HG02642 (cell line): ENCODE data around the gene LOXL3.
"Not testable (repeated sequence)": the region's sequence is repeated elsewhere in the genome, so short reads cannot be mapped to it uniquely, and the experiment has no call there.

Experiments used
- ATAC-seq: cut with Tn5 transposase; IDR thresholded peaks from one replicate; pipeline ENCODE4 v1.9.1; 2021; ENCODE audit warnings: mild to moderate bottlenecking; ENCODE audit not compliant: unreplicated experiment, poor library complexity

The LOXL3 gene

GRCh38 chr2:74573747-74574562 lies 20.2 kb upstream of the LOXL3 start:
- ATAC-seq: peak; percentile 47

GRCh38 chr2:74572178-74572925 lies 18.6 kb upstream of the LOXL3 start:
- ATAC-seq: no peak

GRCh38 chr2:74571058-74571457 lies 17.3 kb upstream of the LOXL3 start:
- peak; percentile 71 for ATAC-seq

GRCh38 chr2:74569686-74570085 lies 15.9 kb upstream of the LOXL3 start:
- ATAC-seq: no peak

- no peak for ATAC-seq
These were observed 14.1 kb upstream of the LOXL3 start for GRCh38 chr2:74567881-74568280.

- ATAC-seq: no peak
These were observed 13.0 kb upstream of the LOXL3 start for GRCh38 chr2:74566754-74567085.

- ATAC-seq: no peak
These were observed 12.5 kb upstream of the LOXL3 start for GRCh38 chr2:74566076-74566753.

- no peak for ATAC-seq
These were observed 10.5 kb upstream of the LOXL3 start for GRCh38 chr2:74564222-74564621.

- ATAC-seq: no peak
These were observed 8.5 kb upstream of the LOXL3 start for GRCh38 chr2:74562126-74562775.

- ATAC-seq: not testable (repeated sequence)
These were observed 7.3 kb upstream of the LOXL3 start for GRCh38 chr2:74561022-74561421.

- no peak for ATAC-seq
These were observed 6.8 kb upstream of the LOXL3 start for GRCh38 chr2:74560591-74560990.

- ATAC-seq: no peak
These were observed 6.2 kb upstream of the LOXL3 start for GRCh38 chr2:74559912-74560311.

- no peak for ATAC-seq
These were observed 4.8 kb upstream of the LOXL3 start for GRCh38 chr2:74558284-74559230.

GRCh38 chr2:74556831-74557370 lies 3.2 kb upstream of the LOXL3 start:
- no peak for ATAC-seq

GRCh38 chr2:74556159-74556558 lies 2.4 kb upstream of the LOXL3 start:
- no peak for ATAC-seq

GRCh38 chr2:74555610-74556103 lies 1.9 kb upstream of the LOXL3 start:
- no peak for ATAC-seq

GRCh38 chr2:74554820-74555531 lies 1.2 kb upstream of the LOXL3 start:
- peak; percentile 48 for ATAC-seq

GRCh38 chr2:74552914-74553811 lies 579 bp downstream of the LOXL3 start:
- no peak for ATAC-seq
